ENCODE results near the gene SPOCK1.

- TF ChIP-seq CTCF (IDR thresholded peaks at IDR 0.05) (no peak), POLR2AphosphoS5 (IDR thresholded peaks at IDR 0.05) (no peak), EP300 (IDR thresholded peaks at IDR 0.05; ENCODE audit: low read depth) (no peak)
Measured at GRCh38 chr5:137215261-137215660, 283.9 kb downstream of the SPOCK1 start.

Data from transverse colon (tissue), 4 donors.